Adipose tissue (tissue), 3 donors: ENCODE results near the gene DPP10. TPM values are rescaled to one million over a fixed set of nuclear protein-coding genes. Genes with fewer than 3 reads are reported as not detected.

Experiments used
- H3K27ac ChIP-seq: one replicate; pipeline ENCODE4 v1.5.1; 2013; ENCODE audit warnings: low read depth, low read length
- WGBS, 3 donors: extraction: QIAGEN DNeasy Blood & Tissue Kit; methylation state at CpG; one replicate each; pipeline ENCODE4 v1.1.7; 2013; 5-methylcytosine and 5-hydroxymethylcytosine counted together
- polyA plus RNA-seq, 3 donors: library from polyadenylated mRNA; stranded (reverse); fragments of 200-250 nt; gene quantifications; one replicate each; pipeline ENCODE4 v1.2.3, GENCODE V29; 2013
- donor health status: healthy with polysubstance abuse.
- donor health status: Bipolar disorder and iron deficiency.
- donor health status: healthy.

The DPP10 gene
- polyA plus RNA-seq, 3 donors, result 0.18 to 2.0 TPM; not detected in 1

DNA sequence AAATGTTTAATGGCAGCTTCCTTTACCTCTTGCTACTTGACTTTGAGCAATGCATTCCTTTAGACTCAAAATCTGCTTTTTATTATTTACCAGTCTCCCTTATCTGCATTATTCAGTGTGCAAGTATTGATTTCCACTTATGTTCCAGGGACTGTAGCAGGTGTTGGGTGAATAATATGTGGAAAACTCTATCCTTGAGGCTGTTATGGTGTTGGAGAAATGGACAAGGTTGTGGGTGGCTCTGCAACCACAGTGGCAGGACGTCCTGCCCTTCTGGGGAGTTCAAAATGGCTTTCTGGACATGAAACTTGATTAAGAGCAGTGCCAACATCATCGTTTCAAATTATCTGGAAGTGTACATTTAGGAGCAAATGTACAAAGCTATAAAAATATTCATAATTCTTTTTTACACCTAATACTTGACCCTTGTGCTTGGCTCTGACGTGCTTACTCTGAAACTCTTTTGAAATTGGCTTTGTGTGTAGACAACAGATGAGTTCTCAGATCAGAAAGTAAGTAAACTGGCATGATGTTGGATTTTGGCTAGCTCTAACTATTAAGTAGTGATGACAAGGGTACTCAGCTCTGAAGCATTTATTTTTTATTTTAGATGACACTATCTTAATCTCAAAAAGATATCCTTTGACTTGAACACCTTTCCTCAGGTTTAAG is 766.2 kb downstream of the DPP10 start:
- H3K27ac ChIP-seq, result no peak overlapping the region
- 23 to 55% (median 43%) methylated on average over 3 of the region's 3 CpGs for WGBS, 3 donors

DNA sequence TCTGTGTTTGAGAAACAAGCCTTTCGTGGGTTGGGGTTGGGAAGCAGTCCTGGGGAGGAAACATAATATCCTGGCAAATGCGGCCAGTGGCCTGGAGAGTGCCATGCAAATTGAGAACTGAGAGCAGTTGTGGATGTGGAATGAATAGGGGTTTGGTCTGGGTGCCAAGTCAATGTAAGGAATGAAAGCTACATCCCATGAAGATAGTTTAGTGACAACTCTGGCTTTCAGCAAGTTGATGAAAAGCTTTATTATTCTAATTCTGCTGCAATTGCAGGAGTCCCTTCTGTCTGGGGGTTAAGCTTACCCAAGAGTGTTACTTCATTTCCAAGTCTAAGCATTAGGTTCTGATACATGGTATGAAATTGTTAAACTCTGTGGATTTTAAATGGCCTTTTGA is 771.6 kb downstream of the DPP10 start:
- 73 to 89% (median 76%) methylated on average over 2 of the region's 2 CpGs for WGBS, 3 donors
- no peak overlapping the region for H3K27ac ChIP-seq

GRCh38 chr2:115219296-115219695 is 776.9 kb downstream of the DPP10 start:
- WGBS, 3 donors, result 79 to 87% (median 82%) methylated on average over 2 of the region's 2 CpGs
- H3K27ac ChIP-seq, result no peak overlapping the region

DNA sequence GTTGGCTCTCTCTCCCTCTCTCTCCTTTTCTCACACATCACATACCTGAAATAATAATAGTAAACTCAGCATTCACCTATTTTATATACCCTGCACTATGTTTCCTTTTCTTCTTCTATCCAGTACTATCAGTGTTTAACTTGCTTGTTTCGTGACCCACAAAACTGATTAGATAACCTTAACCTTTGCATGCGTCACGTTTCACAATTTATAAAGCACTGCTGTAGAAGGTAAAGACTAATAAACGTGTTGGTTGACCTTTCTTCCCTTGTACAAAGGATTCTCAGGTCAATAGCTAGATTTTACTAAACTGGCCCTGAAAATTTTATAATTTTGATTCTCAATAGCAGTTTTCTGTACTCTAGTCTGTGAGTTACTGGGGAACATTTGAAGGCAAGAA is 791.7 kb downstream of the DPP10 start:
- 19 to 58% (median 50%) methylated on average over 4 of the region's 4 CpGs for WGBS, 3 donors
- no peak overlapping the region for H3K27ac ChIP-seq

DNA sequence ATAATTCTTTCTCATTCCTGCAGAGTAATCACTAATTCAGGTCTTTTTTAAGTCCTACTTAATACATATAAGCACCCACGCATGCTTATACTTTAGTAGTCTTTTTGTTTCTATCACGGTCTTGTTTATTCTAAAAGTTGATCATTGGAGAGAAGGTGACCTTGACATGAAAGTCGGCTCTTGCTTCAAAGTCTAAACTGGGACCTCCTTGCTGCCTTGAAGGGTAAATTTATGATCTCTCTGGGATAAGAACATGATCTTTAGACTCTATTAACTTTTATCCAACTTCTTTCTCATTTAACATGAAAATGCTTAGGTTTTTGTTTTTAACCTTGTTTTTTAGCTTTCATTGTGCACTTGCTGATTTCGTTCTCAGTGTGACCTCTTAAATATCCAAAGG is 792.3 kb downstream of the DPP10 start:
- 26 to 73% (median 60%) methylated on average over 4 of the region's 4 CpGs for WGBS, 3 donors
- H3K27ac ChIP-seq, result no peak overlapping the region

- H3K27ac ChIP-seq, result no peak overlapping the region
- 41 to 86% (median 60%) methylated on average over 1 of the region's 1 CpG for WGBS, 3 donors
Observed at GRCh38 chr2:115248066-115248465, 805.6 kb downstream of the DPP10 start.

DNA sequence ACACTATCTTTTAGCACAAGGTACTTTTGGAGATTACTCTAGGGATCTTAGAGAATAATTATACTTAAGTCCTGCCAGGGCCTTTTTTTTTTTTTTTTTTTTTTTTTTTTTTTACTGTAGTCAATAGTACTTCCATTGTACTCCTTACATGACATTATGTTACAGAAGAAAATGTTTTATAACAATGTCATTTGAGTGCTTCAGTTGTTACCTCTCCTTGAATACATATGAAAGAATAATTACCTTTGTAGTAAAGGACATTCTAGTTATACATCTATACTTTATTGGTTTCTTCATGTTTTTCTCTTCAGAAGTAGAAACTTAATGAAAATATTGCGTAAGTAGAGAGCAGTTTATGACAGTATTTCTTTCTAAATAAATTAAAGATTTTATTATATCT is 834.9 kb downstream of the DPP10 start:
- no peak overlapping the region for H3K27ac ChIP-seq
- WGBS, 3 donors, result 78 to 88% (median 83%) methylated on average over 1 of the region's 1 CpG

DNA sequence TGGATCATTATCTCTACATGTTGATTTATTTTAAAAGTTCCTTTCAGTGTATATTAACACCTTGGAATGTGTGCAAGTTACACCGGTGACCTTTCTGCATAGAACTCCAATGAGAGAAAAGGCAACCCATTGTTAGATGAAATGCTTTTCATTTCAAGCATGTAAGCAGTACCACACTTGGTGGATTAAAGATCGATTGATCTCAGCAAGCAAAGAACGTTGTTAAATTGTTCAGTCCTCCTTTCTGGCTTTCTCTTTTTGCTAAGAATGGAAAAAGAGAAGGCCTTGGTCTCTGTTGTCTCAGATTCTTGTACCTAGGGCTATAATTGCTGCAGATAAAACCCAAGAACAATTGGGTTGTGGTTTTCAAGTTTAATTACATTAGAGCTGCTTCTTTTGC is 843.0 kb downstream of the DPP10 start:
- WGBS, 3 donors, result 56 to 67% (median 65%) methylated on average over 3 of the region's 3 CpGs
- H3K27ac ChIP-seq, result no peak overlapping the region

DNA sequence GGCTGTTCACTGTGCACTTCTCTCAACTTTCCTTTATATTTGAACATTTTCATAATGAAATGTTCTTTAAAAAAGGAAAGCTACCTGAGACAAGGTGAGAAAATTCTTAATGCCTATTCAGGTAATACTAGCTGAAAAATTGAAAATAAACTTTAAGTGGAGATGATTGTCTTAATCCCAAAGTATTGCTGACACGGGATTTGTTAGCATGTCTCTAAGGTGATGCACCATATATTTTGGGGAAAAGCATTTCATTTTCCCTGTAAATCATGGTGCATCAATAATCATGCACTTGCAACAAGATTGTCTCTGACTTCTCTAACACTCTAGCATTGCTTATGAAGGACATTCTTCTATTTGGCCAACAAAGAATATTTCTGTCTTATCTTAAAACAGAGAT is 848.0 kb downstream of the DPP10 start:
- WGBS, 3 donors, result 76 to 97% (median 88%) methylated on average over 1 of the region's 1 CpG
- H3K27ac ChIP-seq, result no peak overlapping the region

DNA sequence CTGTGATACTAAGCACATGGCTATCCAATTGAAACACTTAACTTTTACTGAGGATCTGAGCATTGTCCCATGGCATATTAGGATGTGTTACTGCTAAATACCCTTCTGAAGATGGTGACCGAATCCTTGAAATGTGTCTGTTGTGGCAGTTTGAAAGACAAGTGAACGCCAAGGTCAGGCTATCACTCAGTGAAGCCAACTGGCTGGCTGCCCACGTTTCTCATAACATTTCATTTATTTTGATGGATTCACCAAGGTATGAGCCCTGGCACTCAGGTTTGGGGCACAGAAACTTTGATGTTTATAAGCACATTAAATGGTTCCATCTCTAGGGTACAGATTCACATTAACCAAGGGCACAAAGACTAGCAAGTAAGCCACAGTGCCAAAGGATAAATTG is 850.3 kb downstream of the DPP10 start:
- H3K27ac ChIP-seq, result no peak overlapping the region
- WGBS, 3 donors, result 66 to 74% (median 69%) methylated on average over 3 of the region's 3 CpGs

DNA sequence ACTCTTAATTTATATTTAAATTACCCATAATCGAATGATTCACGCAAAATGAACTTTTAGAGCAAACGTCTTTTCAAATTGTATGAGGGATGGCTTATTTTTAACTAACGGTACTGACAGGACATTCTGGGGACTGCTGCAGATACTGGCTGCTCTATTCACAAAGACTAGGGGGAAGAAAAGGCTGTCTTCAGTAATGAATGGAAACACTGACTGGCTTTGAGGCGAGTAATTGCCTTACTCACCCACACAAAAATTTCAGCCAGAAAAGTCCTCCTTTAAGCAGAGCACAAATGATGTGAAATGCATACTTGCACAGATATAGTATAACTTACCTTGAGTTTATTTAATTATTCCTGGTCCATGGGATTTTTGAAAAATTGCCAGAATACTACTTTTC is 852.6 kb downstream of the DPP10 start:
- whole genome bisulfite sequencing, 3 donors, result 60 to 84% (median 62%) methylated on average over 5 of the region's 5 CpGs
- H3K27ac ChIP-seq, result no peak overlapping the region

GRCh38 chr2:115297056-115297455 is 854.6 kb downstream of the DPP10 start:
- no peak overlapping the region for H3K27ac ChIP-seq
- 42 to 70% (median 70%) methylated on average over 3 of the region's 3 CpGs for WGBS, 3 donors

DNA sequence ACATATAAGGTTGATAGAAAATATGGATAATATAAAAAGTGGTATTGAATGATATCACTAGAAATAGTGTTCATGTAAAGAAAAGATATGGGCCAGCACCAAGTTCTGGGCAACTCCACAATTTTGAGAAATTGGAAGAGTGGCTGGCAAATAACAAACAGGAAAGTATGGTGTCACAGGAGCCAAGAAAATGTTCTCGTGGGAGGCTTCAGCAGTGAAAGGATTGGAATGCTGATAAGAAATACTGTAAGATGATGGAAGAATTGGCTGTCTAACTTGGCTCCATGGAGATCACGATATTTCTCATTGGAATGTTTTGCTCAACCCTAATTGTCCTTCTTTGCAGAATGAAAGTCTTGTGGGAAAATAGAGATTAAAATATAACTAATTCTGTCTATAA is 856.8 kb downstream of the DPP10 start:
- H3K27ac ChIP-seq, result no peak overlapping the region
- 53 to 60% (median 56%) methylated on average over 2 of the region's 2 CpGs for WGBS, 3 donors

DNA sequence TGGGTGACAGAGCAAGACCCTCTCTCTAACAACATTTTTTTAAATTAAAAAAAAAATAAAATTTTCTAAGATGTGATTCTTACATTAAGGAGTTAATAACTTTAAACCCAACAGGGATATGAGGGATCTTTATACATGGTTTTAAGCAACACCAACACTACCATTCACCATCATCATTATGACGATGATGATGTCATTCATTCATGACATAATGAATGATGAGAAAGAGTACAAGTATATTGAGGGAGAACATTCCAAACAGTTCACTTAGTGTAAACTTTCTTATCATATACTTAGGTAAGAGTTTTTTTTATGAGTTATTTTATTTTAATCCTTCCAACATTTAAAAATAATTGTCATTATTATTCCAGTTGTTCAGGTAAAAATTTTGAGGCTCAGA is 863.3 kb downstream of the DPP10 start:
- no peak overlapping the region for H3K27ac ChIP-seq
- WGBS, 3 donors, result 55 to 72% (median 58%) methylated on average over 1 of the region's 1 CpG

DNA sequence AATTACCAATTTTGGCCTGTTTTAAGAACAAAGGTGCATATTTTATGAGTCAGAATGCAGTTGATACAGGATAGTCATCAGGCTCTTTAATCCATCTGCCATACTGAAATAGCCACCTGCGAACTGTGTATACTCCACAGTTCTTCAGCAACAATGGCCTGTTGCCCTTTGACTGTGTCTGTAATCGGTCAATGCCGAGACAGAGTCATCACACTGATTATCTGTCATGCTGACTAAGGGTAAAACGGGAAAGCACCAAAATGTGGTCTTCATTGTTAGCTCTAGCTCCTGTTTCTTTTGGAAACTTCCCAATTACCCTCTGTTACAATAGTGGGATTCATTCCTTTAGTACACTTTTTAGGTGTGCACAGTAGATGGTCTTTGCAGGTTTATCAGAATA is 871.7 kb downstream of the DPP10 start:
- no peak overlapping the region for H3K27ac ChIP-seq
- 57 to 80% (median 67%) methylated on average over 4 of the region's 4 CpGs for WGBS, 3 donors

DNA sequence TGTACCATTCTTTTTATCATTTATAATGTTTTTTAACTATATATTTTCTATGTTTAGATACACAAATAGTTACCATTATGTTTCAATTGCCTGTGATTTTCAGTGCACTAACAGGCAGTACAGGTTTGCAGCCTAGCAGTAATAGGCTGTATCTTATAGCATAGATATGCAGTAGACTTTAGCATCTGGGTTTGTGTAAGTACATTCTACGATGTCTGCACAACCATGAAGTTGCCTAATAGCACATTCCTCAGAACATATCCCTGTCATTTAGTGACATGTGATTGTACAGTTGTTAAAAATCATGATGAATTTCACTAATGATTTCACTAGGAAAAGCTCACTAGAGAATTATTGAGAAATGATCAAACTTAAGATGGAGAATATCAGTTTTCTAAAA is 884.6 kb downstream of the DPP10 start:
- WGBS, 3 donors, result 43 to 58% (median 54%) methylated on average over 1 of the region's 1 CpG
- H3K27ac ChIP-seq, result no peak overlapping the region

DNA sequence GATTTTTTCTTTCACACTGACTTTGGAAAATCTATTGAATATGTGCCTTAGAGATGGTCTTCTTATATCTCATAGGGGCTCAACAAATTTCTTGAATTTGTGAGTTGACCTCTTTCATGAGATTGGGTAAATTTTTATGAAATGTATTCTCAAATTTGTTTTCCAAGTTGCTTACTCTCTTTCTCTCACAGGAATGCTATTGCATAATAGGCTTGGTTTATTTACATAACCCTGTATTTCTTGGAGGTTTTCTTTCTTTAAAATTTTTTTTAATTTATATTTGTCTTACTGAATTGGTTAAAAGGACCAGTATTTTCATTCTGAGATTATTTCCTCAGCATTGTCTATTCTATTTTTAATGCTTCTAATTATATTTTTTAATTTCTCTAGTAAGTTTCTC is 917.1 kb downstream of the DPP10 start:
- H3K27ac ChIP-seq, result no peak overlapping the region

- WGBS, 3 donors, result 59 to 80% (median 70%) methylated on average over 6 of the region's 6 CpGs
- no peak overlapping the region for H3K27ac ChIP-seq
Observed at GRCh38 chr2:115364093-115364492, 921.7 kb downstream of the DPP10 start.

- 76 to 86% (median 79%) methylated on average over 4 of the region's 4 CpGs for WGBS, 3 donors
- H3K27ac ChIP-seq, result no peak overlapping the region
Observed at GRCh38 chr2:115369400-115369799, 927.0 kb downstream of the DPP10 start.

GRCh38 chr2:115374981-115375380 is 932.5 kb downstream of the DPP10 start:
- 81 to 88% (median 81%) methylated on average over 1 of the region's 1 CpG for WGBS, 3 donors
- H3K27ac ChIP-seq, result no peak overlapping the region

- no peak overlapping the region for H3K27ac ChIP-seq
Observed at GRCh38 chr2:115384399-115384798, 942.0 kb downstream of the DPP10 start.
